LNCAP (cell line): Measurements from ENCODE around the gene VOPP1.

Source experiments
- TF ChIP-seq, protein P1 (sequence below): fragments of 450-650 bp; IDR thresholded peaks from 2 replicates; pipeline ENCODE4 v1.5.1; 2017; ENCODE audit warnings: mild to moderate bottlenecking

The VOPP1 gene

DNA sequence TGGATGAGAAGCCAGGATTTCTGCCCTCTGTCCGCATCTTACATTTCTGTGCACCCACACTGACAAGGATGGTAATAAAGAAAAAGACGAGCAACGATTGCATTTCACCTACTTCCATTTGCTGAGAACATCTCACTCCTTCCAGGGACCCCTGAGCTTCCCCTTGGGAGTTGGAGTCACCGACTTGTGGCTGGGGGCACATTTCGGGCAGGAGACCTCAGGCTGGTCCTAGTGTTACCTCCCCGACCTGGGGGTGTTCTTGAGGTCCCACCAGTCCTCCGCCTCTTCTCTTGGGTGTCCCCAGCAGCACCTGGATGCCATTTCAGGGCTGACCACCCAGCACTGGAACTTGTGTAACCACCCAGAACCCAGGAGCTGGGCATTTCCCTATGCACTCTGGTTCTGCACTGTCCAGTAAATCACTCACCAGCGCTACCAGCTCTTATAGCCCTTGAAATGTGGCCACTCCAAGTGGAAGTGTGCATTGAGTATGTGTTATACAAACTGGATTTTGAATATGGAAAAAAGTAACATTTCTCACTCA, 122.2 kb downstream of the VOPP1 start:
- TF ChIP-seq, protein P1, sequence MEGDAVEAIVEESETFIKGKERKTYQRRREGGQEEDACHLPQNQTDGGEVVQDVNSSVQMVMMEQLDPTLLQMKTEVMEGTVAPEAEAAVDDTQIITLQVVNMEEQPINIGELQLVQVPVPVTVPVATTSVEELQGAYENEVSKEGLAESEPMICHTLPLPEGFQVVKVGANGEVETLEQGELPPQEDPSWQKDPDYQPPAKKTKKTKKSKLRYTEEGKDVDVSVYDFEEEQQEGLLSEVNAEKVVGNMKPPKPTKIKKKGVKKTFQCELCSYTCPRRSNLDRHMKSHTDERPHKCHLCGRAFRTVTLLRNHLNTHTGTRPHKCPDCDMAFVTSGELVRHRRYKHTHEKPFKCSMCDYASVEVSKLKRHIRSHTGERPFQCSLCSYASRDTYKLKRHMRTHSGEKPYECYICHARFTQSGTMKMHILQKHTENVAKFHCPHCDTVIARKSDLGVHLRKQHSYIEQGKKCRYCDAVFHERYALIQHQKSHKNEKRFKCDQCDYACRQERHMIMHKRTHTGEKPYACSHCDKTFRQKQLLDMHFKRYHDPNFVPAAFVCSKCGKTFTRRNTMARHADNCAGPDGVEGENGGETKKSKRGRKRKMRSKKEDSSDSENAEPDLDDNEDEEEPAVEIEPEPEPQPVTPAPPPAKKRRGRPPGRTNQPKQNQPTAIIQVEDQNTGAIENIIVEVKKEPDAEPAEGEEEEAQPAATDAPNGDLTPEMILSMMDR: no peak

DNA sequence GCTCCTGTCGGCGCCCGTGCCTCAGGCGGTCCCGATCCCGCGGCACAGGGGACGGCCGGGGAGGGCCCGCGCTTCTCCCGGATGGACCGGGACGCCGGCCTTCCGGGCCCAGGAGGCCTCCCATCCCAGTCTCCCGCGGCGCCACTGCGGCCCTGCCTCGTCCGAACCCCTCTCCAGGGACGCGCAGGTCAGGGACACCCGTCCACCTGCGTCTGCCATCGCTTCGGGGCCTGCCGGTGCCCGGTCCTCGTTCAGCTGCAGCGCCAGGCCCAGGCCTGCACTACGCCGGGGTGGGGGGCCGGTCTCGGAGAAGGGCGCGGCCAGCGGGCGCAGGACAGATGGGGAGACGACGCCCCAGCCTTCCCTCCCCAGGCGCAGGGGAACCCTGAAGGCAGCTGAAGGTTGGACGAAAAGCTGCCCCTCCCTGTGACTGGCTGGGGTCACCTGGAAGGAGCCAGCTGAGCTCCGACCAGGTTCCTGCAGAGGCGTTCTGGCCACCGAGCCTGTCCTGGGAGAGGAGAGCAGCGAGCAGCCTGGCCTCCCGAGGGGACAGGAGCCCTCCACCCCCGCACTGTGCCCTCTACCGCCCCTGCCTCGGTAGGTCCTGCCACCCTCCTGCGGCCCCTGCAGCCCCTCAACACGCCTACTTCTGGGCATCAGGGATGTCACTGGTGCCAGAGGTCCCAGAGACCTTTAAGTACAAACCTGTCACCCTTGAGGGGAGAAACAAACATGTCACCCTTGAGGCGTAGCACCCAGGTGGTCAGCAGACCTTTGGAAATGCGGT, 122.9 kb downstream of the VOPP1 start:
- TF ChIP-seq, protein P1: no peak

DNA sequence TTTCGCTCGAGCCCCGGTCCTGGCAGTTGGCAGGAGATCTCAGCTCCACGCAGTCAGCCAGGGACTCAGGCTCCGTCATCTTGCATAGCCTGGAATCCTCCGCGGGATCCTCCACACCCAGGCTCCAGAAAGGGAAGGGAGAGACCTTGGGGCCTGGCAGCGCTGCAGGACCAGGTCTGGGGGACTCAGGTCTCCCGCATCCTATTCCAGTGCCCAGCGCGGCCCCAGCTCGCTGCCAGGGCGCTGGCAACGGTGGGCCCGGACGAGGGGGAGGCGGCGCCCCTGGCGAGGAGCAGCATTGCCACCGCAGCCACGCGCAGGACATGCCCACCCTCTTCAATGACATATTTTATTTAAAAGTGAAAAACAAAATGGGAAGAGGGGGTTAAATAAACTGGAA, 123.8 kb downstream of the VOPP1 start:
- TF ChIP-seq, protein P1: no peak

DNA sequence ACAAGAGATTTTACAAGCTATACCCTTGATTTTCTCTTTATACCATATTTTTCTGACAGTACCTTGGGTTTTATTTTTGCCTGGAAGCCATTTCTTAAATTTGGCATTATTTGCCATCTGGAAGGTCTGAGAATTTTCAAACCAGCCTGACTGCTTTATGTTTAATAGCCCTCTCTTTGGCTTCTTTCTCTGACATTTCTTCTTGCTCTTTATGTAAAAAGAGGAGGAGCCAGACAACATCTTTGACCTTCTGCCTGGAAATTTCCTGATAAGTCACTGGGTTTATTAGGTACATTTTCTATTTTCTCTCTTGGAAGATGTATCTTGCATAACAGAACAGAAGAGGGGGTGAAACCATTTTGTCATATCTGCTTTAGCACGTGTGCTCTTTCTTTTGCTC, 127.5 kb downstream of the VOPP1 start:
- TF ChIP-seq, protein P1: no peak

DNA sequence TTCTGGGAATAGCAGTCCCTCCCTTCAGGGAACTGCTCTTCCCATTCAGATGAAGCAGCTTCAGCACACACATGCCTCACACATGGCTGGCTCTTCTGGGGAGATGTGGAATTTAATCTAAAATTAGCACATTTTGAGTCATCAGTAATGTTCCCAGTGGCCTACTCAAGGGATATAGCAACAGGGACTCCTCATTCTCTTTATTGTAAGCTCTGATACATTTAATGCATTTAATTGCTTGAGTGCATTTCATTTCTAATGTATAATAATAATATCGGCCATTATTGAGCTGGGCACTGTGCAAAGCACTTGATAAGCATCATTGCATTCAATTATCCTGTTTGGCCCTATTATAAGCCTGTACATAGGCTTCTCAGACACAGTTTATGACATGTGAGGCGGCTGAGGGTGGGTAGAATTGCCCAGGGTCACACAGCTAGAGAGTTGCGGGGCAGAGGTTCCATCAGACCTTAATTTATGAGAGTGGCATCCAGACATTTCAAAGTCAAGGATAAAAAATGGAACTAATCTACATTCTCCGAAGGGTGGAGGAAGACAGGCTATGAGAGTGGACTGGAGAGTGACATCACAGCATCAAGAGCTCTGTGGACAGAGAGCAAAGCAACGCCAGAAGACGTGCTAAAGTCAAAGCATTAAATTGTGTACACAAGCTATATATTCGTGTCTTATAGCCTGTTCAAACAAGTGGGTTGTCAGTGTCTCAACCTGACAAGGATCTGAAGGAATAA, 130.4 kb downstream of the VOPP1 start:
- TF ChIP-seq, protein P1: no peak

DNA sequence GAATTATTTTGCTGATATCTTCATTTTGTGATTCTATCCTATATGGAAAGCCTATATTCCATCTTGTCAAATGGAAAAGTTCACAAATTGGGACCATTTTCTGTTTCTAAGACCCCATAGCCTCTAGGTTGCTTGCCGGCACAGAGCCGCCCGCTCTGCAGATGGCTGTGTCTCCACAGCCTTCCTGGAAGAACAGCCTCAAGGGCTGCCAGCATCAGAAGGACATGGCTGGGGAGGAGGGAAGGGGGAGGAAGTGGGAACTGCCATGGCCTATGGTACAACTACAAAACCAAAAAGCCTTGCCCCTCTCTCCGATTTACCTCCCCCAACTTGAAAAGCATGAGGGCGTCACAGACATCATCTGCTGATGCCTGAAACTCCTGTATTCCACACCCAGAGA, 131.3 kb downstream of the VOPP1 start:
- TF ChIP-seq, protein P1: no peak

DNA sequence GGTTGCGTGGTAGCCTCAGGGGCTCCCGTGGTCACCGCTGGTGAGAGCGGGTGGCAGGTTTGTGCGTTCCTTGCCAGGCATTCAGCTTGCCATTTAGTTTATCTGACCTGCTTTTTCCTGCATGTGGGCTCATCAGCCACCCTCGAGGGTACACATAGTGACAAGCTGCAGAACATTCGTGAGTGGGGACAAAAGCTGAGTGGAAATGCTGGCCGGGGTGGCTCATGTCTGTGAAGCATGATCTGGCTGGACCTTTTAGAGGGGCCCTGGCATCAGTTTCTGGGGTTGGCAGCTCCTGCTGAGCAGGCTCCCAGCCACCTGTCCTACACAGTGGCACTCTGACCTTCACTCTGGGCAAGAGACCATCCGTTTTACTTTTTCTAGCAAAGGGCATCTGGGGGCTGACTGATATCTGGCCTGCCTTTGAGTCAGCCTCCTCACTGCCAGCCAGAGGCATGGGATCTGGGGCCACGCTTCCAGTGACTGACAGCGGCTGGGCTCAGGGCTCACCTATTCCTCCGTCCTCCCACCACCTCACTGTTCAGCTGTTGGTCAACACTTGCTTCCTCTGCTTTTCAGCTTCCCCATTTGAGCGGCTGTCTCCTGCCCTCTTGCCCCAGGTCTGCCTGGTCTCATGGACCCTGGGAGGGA, 132.1 kb downstream of the VOPP1 start:
- TF ChIP-seq, protein P1: no peak
